ENCODE measurements around the gene INSIG2.

INSIG2 gene

GRCh38 chr2:118127250-118127649, 39.0 kb downstream of the INSIG2 start:
- no peak for DNase-seq (ENCODE audit: low read depth in 3 of 3)

GRCh38 chr2:118128826-118129225, 40.6 kb downstream of the INSIG2 start:
- no peak for DNase-seq (ENCODE audit: low read depth in 3 of 3)

GRCh38 chr2:118130385-118130784, 42.1 kb downstream of the INSIG2 start:
- no peak for DNase-seq (ENCODE audit: low read depth in 3 of 3)

DNA sequence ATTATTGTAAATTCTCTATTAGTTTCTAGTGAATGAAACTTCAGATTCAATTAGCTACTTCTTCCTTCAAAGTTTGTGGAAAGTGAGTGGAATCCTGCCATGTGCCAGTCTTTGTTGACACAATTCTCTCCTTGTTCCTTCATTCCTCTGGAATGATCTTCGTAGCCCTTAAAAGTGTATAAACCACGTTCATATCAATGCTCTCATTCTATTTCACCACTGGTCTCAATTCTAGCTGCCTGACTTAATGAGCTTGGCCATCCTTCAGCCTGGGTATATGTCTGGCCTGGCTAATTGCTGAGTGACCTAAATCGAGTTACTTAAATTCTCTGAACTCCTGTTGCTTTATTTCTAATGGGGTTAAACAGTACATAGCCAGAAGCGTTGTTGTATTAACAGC, 43.5 kb downstream of the INSIG2 start:
- DNase-seq (ENCODE audit: low read depth in 3 of 3) = no peak

- DNase-seq (ENCODE audit: low read depth in 3 of 3) = no peak
Observed at GRCh38 chr2:118133916-118134315, 45.6 kb downstream of the INSIG2 start.

- no peak for DNase-seq (ENCODE audit: low read depth in 3 of 3)
Observed at GRCh38 chr2:118134650-118135049, 46.4 kb downstream of the INSIG2 start.

- DNase-seq (ENCODE audit: low read depth in 3 of 3) = no peak
Observed at GRCh38 chr2:118145207-118145606, 56.9 kb downstream of the INSIG2 start.

GRCh38 chr2:118145806-118146205, 57.5 kb downstream of the INSIG2 start:
- DNase-seq (ENCODE audit: low read depth in 3 of 3) = no peak

DNA sequence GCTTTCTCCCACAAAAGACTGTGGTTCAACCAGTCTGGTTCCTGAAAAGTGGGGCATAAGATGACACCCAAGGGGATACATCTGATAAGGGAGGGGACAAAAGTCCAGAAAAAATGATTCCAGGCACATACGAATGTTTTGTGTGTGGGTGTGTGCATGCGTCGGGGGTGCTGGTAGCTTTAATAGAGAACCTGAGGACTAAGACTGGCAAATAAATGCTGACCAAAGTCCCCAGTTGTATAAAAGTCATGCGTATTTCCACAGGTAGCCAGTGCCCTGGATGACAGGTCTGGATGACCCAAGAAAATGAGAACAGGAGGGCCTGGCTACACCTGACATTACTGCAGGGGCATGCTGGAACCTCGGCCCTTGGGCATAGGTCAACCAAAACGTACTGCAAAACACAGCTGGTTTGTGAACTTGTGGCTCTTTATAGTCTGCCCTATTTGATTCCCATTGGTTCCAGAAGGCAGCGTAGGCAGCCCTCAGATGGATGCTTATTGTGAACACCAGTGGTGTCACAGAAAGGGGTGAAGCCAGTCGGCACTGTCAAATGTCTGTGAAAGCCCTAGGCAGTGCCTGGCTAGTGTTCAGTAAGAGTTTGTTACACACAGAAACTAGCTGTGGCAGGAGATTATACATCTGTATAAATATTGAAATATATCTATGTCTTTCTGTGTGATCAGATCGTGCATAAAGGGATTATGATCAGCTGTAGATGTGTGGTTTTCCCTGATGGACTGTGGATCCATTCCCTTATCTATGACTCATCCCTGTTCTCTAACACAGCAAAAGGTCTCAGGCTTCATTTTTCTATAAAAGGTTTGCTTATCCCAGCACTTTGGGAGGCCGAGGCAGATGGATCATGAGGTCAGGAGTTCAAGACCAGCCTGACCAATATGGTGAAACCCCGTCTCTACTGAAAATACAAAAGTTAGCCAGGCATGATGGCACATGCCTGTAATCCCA, 58.3 kb downstream of the INSIG2 start:
- no peak for DNase-seq (ENCODE audit: low read depth in 3 of 3)

DNA sequence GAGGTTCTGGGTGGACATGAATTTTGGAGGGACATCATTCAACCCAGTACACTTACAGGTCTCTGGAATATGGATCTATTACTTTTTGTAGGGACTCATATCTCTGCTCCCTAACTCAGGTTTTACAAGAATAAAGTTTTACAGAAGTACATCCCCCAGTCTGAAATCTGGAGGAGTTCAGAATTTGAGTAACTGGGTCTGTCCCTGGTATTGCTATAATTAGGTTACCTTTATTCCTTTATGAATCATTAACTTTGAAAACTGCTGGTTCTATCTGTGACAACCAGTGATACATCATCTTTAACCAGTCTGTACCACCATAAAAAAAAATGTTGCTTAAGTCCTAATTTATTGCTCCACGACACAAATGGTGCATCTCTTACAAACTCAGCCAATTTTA, 59.9 kb downstream of the INSIG2 start:
- DNase-seq (ENCODE audit: low read depth in 3 of 3) = no peak

- no peak for DNase-seq (ENCODE audit: low read depth in 3 of 3)
Observed at GRCh38 chr2:118148809-118149208, 60.5 kb downstream of the INSIG2 start.

- DNase-seq (ENCODE audit: low read depth in 3 of 3) = no peak
Observed at GRCh38 chr2:118150294-118150693, 62.0 kb downstream of the INSIG2 start.

- no peak for DNase-seq (ENCODE audit: low read depth in 3 of 3)
Observed at GRCh38 chr2:118151831-118152230, 63.6 kb downstream of the INSIG2 start.

DNA sequence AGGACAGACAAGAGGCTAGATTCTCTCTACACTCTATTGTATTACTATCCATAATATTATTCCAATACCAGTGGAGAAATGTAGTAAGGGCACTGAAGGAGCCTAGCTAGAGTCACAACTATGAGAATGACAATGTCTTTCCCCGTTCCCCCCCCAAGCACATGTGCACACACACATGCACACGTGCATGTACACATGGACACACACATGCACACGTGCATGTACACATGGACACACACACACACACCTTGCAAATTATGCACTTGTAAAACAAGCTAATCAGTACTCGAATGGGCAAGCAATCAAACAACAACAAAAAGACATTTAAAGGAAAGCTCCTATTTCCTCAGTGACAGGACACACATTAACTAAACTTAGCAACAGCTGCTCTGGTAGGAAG, 65.2 kb downstream of the INSIG2 start:
- DNase-seq (ENCODE audit: low read depth in 3 of 3) = no peak

GRCh38 chr2:118154176-118154575, 65.9 kb downstream of the INSIG2 start:
- DNase-seq (ENCODE audit: low read depth in 3 of 3) = no peak
